GM18870 (cell line): ENCODE data around the gene DNM3.

Experiments
- ATAC-seq: cut with Tn5 transposase; IDR thresholded peaks from one replicate; pipeline ENCODE4 v1.9.1; 2021; ENCODE audit warnings: moderate library complexity; ENCODE audit not compliant: unreplicated experiment

The DNM3 gene

GRCh38 chr1:171916315-171916771, 75.0 kb downstream of the DNM3 start:
- ATAC-seq: no peak

GRCh38 chr1:171917331-171917730, 76.0 kb downstream of the DNM3 start:
- ATAC-seq: no peak

- no peak for ATAC-seq
Measured at GRCh38 chr1:171919891-171920887, 78.9 kb downstream of the DNM3 start.

- ATAC-seq: no peak
Measured at GRCh38 chr1:171922999-171923398, 81.7 kb downstream of the DNM3 start.

GRCh38 chr1:171929121-171929520, 87.8 kb downstream of the DNM3 start:
- ATAC-seq: no peak

- ATAC-seq: no peak
Measured at GRCh38 chr1:171931752-171932151, 90.5 kb downstream of the DNM3 start.

- ATAC-seq: no peak
Measured at GRCh38 chr1:171934664-171935063, 93.4 kb downstream of the DNM3 start.

GRCh38 chr1:171935086-171935485, 93.8 kb downstream of the DNM3 start:
- no peak for ATAC-seq

- ATAC-seq: no peak
Measured at GRCh38 chr1:171935664-171936063, 94.4 kb downstream of the DNM3 start.

- ATAC-seq: no peak
Measured at GRCh38 chr1:171937938-171938337, 96.6 kb downstream of the DNM3 start.

- ATAC-seq: no peak
Measured at GRCh38 chr1:171939740-171940139, 98.4 kb downstream of the DNM3 start.

- no peak for ATAC-seq
Measured at GRCh38 chr1:171940368-171940767, 99.1 kb downstream of the DNM3 start.

GRCh38 chr1:171941920-171942319, 100.6 kb downstream of the DNM3 start:
- no peak for ATAC-seq

GRCh38 chr1:171943973-171944561, 102.8 kb downstream of the DNM3 start:
- ATAC-seq: no peak

GRCh38 chr1:171948511-171948910, 107.2 kb downstream of the DNM3 start:
- no peak for ATAC-seq

- ATAC-seq: no peak
Measured at GRCh38 chr1:171949316-171949715, 108.0 kb downstream of the DNM3 start.

- no peak for ATAC-seq
Measured at GRCh38 chr1:171953835-171954234, 112.5 kb downstream of the DNM3 start.

GRCh38 chr1:171954361-171954760, 113.1 kb downstream of the DNM3 start:
- ATAC-seq: no peak

GRCh38 chr1:171961861-171962260, 120.6 kb downstream of the DNM3 start:
- no peak for ATAC-seq

GRCh38 chr1:171963762-171964161, 122.5 kb downstream of the DNM3 start:
- no peak for ATAC-seq

GRCh38 chr1:171965777-171966176, 124.5 kb downstream of the DNM3 start:
- no peak for ATAC-seq
